Natural killer cell (primary cell): ENCODE data around the gene NUB1. TPM values are rescaled to one million over a fixed set of nuclear protein-coding genes. Genes with fewer than 3 reads are reported as not detected.

Experiments
- ATAC-seq, 3 donors: fragments of 150-1000 bp in 2 of 3; fragments of 200-7000 bp in 1 of 3; cut with Tn5 transposase; 1 replicate in 1 of 3; 2 replicates in 2 of 3; pipeline ENCODE4 v1.10.0; 2021; ENCODE audit warnings: mild to moderate bottlenecking in 2 of 3, moderate library complexity in 2 of 3
- DNase-seq, 2 donors: peaks; one replicate each; pipeline versions ENCODE4 v3.0.0 to v3.0.0-alpha.2; 2013 to 2021; ENCODE audit warnings: mixed read lengths in 1 of 2
- H3K27ac ChIP-seq: one replicate; pipeline ENCODE4 v1.5.1; 2013; ENCODE audit warnings: mild to moderate bottlenecking, low read length
- H3K27me3 ChIP-seq: one replicate; pipeline ENCODE4 v1.6.1; 2013; ENCODE audit warnings: low read length; ENCODE audit not compliant: control insufficient read depth, insufficient read depth
- H3K36me3 ChIP-seq: one replicate; pipeline ENCODE4 v1.6.1; 2013; ENCODE audit warnings: low read length; ENCODE audit not compliant: control insufficient read depth, insufficient read depth
- H3K4me1 ChIP-seq: one replicate; pipeline ENCODE4 v1.6.1; 2013; ENCODE audit warnings: low read length; ENCODE audit not compliant: control insufficient read depth, insufficient read depth
- H3K4me3 ChIP-seq: one replicate; pipeline ENCODE4 v1.5.1; 2013; ENCODE audit warnings: low read length
- H3K9me3 ChIP-seq: one replicate; pipeline ENCODE4 v1.6.1; 2013; ENCODE audit warnings: low read length; ENCODE audit not compliant: control insufficient read depth, insufficient read depth
- H3K27ac Mint-ChIP-seq, 2 donors: one replicate each; pipeline ENCODE4 v1.8.0; 2022; ENCODE audit warnings: mild to moderate bottlenecking in 2 of 2, mixed read lengths in 2 of 2, moderate library complexity in 1 of 2
- H3K27me3 Mint-ChIP-seq, 2 donors: one replicate each; pipeline ENCODE4 v1.8.0; 2022; ENCODE audit warnings: low read depth in 2 of 2, mixed read lengths in 2 of 2
- H3K36me3 Mint-ChIP-seq: one replicate; pipeline ENCODE4 v1.8.0; 2022; ENCODE audit warnings: mixed read lengths
- H3K4me1 Mint-ChIP-seq, 2 donors: one replicate each; pipeline ENCODE4 v1.8.0; 2022; ENCODE audit warnings: mixed read lengths in 2 of 2
- H3K4me3 Mint-ChIP-seq: one replicate; pipeline ENCODE4 v1.8.0; 2022; ENCODE audit warnings: mild to moderate bottlenecking, moderate library complexity, mixed read lengths
- H3K9me3 Mint-ChIP-seq, 2 donors: one replicate each; pipeline ENCODE4 v1.8.0; 2022; ENCODE audit warnings: mixed read lengths in 2 of 2
- WGBS: methylation state at CpG from one replicate; pipeline ENCODE4 v1.1.7; 2013; ENCODE audit warnings: missing lambda C conversion rate; ENCODE audit not compliant: insufficient coverage; 5-methylcytosine and 5-hydroxymethylcytosine counted together
- intact Hi-C: fragments of 100-400 bp; cut with micrococcal nuclease; formaldehyde crosslinking; loops from one replicate; pipeline ENCODE4 v1.14.2; 2022
- total RNA-seq, 4 donors: library from RNA; stranded (reverse); fragments of 120-200 nt in 1 of 4; gene quantifications; one replicate each; pipeline versions ENCODE4 v1.2.3 to v1.2.4, GENCODE V29; 2013 to 2022
- TF ChIP-seq, protein P1 (sequence below): fragments of 200-600 bp; IDR thresholded peaks from one replicate; pipeline ENCODE4 v1.8.0; 2022; ENCODE audit warnings: antibody characterized with exemption

NUB1 gene
- total RNA-seq, 3 donors from 2014 or later (not counting 1 experiment from before 2014, with no cell fraction given): 110 to 113 (median 111) TPM

DNA sequence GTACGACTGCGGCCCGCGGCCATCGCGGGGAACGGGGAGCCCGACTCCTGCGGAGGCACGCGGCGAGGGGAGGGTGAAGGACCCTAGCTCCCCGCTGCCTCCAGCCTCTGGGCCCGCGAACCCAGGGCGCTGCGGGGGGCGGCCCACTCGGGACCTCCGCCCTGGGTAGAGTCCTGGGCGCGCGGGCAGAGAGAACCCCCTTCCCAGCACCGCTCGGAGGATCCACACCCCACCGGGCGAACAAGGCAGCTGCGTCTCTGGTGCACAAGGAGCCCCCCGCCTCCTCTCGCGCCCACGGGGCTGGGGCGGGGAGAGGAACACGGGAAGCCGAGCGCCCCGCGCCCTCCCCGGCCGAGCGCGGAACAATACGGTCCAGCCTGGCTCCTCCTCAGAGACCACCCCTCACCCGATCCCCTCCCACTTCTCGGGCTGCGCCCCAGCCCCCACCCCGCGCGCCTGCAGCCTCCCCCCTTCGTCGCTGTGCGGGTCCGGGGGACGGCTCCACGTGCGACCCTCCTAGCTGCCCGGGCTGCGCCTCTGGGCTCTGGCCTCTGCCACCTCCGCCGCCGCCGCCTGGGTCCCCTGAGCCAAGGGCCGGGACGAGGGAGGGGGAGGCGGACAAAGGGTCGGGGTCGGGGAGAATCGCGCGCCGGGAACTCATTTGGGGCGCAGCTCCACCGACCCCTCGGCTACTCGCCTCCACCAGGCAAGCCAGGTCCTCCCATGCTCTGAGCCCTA, 68.2 kb downstream of the NUB1 start, which contains the start of gene WDR86:
Gene WDR86 (minus strand): TSS at position 372 of the 738 bp plus-strand sequence. CDS start 449 bp downstream, outside the sequence.
- Mint-ChIP-seq H3K4me1 (peaks cover 7 to 21% of the 10 kb centered on the region in 2 donors), H3K27ac (peak within 1 kb of the TSS; percentile 54 to 87), H3K9me3 (no peaks in the 10 kb centered on the region), H3K27me3 (peaks cover 38 to 46% of the 10 kb centered on the region in 2 donors), H3K4me3 (peak within 1 kb of the TSS; percentile 78), H3K36me3 (no peaks in the 10 kb centered on the region)
- Histone ChIP-seq H3K27me3 (peaks cover 16% of the 10 kb centered on the region), H3K36me3 (no peaks in the 10 kb centered on the region), H3K9me3 (no peaks in the 10 kb centered on the region), H3K4me1 (peaks cover 31% of the 10 kb centered on the region), H3K27ac (peak within 1 kb of the TSS; percentile 94), H3K4me3 (peak within 1 kb of the TSS; percentile 55)
- peak in 1 of 2 donors; percentile 56 for DNase-seq
- intact Hi-C loops: loop anchor here (2.0 kb wide), 1 partner anchor 41 kb away; no protein-coding TSS in a partner anchor
- ATAC-seq: no peak
- TF ChIP-seq, protein P1, sequence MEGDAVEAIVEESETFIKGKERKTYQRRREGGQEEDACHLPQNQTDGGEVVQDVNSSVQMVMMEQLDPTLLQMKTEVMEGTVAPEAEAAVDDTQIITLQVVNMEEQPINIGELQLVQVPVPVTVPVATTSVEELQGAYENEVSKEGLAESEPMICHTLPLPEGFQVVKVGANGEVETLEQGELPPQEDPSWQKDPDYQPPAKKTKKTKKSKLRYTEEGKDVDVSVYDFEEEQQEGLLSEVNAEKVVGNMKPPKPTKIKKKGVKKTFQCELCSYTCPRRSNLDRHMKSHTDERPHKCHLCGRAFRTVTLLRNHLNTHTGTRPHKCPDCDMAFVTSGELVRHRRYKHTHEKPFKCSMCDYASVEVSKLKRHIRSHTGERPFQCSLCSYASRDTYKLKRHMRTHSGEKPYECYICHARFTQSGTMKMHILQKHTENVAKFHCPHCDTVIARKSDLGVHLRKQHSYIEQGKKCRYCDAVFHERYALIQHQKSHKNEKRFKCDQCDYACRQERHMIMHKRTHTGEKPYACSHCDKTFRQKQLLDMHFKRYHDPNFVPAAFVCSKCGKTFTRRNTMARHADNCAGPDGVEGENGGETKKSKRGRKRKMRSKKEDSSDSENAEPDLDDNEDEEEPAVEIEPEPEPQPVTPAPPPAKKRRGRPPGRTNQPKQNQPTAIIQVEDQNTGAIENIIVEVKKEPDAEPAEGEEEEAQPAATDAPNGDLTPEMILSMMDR: no peak
- 2% methylated on average over 75 of the region's 75 CpGs for WGBS

DNA sequence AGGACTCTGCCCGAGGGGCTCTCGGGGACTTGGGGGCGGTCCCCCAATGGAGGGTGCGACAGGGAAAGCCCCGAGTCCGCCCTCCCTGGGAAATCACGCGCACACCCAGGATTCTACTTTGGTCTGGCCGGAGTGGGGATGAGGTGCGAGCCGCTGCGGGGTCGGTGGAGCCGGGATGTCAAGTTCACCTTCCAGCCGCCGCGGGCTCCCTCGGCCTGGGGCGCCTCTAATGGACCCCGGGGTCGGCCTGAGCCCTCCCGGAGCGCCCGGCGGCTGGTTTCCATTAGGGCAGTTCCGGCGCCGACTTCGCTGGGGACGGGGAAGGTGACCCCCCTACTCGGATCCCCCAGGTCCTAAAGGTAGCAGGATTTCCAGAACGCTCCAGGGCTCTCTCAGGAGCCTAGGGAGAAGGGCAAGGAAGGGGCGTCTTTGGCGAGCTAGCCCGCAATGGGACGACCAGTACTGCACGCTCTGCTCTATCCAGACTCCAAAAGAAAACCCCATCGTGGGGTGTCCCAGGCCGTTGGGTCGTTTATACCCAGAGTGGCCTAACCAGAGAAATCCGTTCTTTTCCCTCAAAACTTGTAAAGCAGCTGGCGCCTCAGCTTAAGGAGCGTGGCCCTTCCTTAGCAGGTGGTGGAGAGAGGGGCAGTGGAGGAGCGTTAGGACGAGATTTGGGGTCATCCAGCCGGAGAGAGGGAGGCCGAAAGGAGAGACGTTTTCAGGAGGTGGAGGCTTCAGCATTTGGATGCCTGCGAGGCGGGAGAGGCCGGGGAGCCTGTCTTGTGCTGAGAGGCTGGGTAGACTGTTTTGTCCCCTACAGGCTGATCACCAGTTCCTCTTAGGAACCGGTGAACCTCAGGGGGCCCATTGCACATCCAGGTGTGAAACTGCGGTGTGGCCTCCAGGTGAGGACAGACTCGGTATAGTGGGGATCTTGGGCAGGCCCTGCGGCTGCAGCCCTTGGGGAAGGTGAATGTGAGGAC, 69.1 kb downstream of the NUB1 start:
- 26% methylated on average over 55 of the region's 55 CpGs for WGBS
- no peaks in the 10 kb centered on the region for H3K9me3 ChIP-seq
- peaks cover 38 to 51% of the 10 kb centered on the region in 2 donors for H3K27me3 Mint-ChIP-seq
- H3K27ac Mint-ChIP-seq: peak overlapping the region in 1 of 2 donors; percentile 87
- H3K4me1 ChIP-seq: peaks cover 31% of the 10 kb centered on the region
- H3K27me3 ChIP-seq: peaks cover 16% of the 10 kb centered on the region
- H3K4me3 ChIP-seq: peak overlapping the region; percentile 55
- TF ChIP-seq, protein P1: no peak
- peak overlapping the region; percentile 94 for H3K27ac ChIP-seq
- DNase-seq (peak; percentile 29 to 65), ATAC-seq (peak in 1 of 3 donors; percentile 17)
- H3K36me3 ChIP-seq: no peaks in the 10 kb centered on the region
- H3K4me3 Mint-ChIP-seq: peak overlapping the region; percentile 58
- no peaks in the 10 kb centered on the region for H3K9me3 Mint-ChIP-seq
- no peaks in the 10 kb centered on the region for H3K36me3 Mint-ChIP-seq
- intact Hi-C loops: loop anchor here (2.0 kb wide), 1 partner anchor 42 kb away; no protein-coding TSS in a partner anchor
- H3K4me1 Mint-ChIP-seq: peaks cover 7 to 21% of the 10 kb centered on the region in 2 donors

DNA sequence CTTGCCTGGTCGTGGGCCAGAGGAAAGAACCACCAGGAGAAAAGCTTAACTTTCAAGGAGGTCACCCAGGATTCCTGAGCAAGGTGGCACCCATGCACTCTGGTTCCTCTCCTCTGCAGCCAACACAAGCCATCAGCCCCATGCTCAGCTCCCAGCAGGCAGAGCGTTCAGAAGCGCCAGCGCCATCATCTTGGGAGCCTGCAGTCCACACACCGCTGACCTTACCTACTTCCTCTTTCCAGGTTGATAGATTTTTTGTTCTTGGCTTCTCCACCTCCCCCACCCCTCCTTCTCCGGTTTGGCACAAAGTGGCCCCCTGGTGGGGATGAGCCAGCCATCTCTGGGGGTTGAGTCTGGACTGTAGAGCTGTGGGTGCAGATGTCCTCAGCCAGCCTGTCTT, 69.9 kb downstream of the NUB1 start:
- Histone ChIP-seq H3K27ac (no peak overlapping the region), H3K27me3 (peaks cover 16% of the 10 kb centered on the region), H3K4me3 (no peak overlapping the region), H3K36me3 (no peaks in the 10 kb centered on the region), H3K9me3 (no peaks in the 10 kb centered on the region), H3K4me1 (peaks cover 36% of the 10 kb centered on the region)
- no peak overlapping the region for H3K27ac Mint-ChIP-seq
- WGBS: 44% methylated on average over 5 of the region's 6 CpGs
- intact Hi-C loops: loop anchor here (2.0 kb wide), 1 partner anchor 43 kb away; no protein-coding TSS in a partner anchor
- no peak overlapping the region for H3K4me3 Mint-ChIP-seq
- ATAC-seq (no peak), DNase-seq (no peak)
- TF ChIP-seq, protein P1: no peak
- H3K27me3 Mint-ChIP-seq: peaks cover 38 to 52% of the 10 kb centered on the region in 2 donors
- peaks cover 7 to 21% of the 10 kb centered on the region in 2 donors for H3K4me1 Mint-ChIP-seq
- H3K36me3 Mint-ChIP-seq: no peaks in the 10 kb centered on the region
- H3K9me3 Mint-ChIP-seq: no peaks in the 10 kb centered on the region
